Measurements from ENCODE around the gene NMNAT1.
"Not testable (repeated sequence)": the region's sequence is repeated elsewhere in the genome, so short reads cannot be mapped to it uniquely, and the experiment has no call there.

GRCh38 chr1:10020678-10021077, 77.4 kb downstream of the NMNAT1 start:
- TF ChIP-seq CTCF (IDR thresholded peaks at IDR 0.05); REST (IDR thresholded peaks at IDR 0.05; ENCODE audit: insufficient read depth in 1 of 2, low read depth in 2 of 2, low read length in 1 of 2); TCF7L2 (IDR thresholded peaks at IDR 0.05; ENCODE audit: low read depth, low read length); POLR2AphosphoS5 (IDR thresholded peaks at IDR 0.05; ENCODE audit: low read depth, low read length); SIN3A (IDR thresholded peaks at IDR 0.05; ENCODE audit: borderline replicate concordance, insufficient read depth, low read depth, low read length): not testable (repeated sequence)
